Measurements from ENCODE around the gene ABCF3.

- no peak for TF ChIP-seq CTCF (IDR thresholded peaks at IDR 0.05; ENCODE audit: insufficient read depth, low read length, poor library complexity, severe bottlenecking)
- TF ChIP-seq EZH2phosphoT487 (conservative IDR thresholded peaks at IDR 0.05; ENCODE audit: low read length) = no peak
Measured at GRCh38 chr3:184235381-184236032, 49.5 kb downstream of the ABCF3 start.
